Calu3 (cell line): Measurements from ENCODE around the gene SPEF1. TPM values are rescaled to one million over a fixed set of nuclear protein-coding genes. Genes with fewer than 3 reads are reported as not detected.

Experiments used
- BruUV-seq: library from RNA; stranded (reverse); fragments of 400-500 nt; replicated peaks from 2 replicates; lab custom pipeline; 2021; lab: Mats Ljungman, UMichigan
- CTCF ChIA-PET: fragments of 300-600 bp; sonication (Branson Sonifier 250); formaldehyde crosslinking; loops from one replicate; lab custom pipeline; 2022; ENCODE audit warnings: antibody characterized with exemption; lab: Charles Lee
- DNase-seq: peaks from one replicate; pipeline ENCODE4 v3.0.0; 2022
- H3K27ac Mint-ChIP-seq: one replicate; pipeline ENCODE4 v1.8.0; 2022; ENCODE audit warnings: mixed read lengths; ENCODE audit not compliant: unreplicated experiment
- H3K27me3 Mint-ChIP-seq: one replicate; pipeline ENCODE4 v1.8.0; 2022; ENCODE audit warnings: mixed read lengths; ENCODE audit not compliant: unreplicated experiment
- H3K36me3 Mint-ChIP-seq: one replicate; pipeline ENCODE4 v1.8.0; 2022; ENCODE audit warnings: mild to moderate bottlenecking, moderate library complexity, mixed read lengths; ENCODE audit not compliant: insufficient read depth, unreplicated experiment
- H3K4me1 Mint-ChIP-seq: one replicate; pipeline ENCODE4 v1.8.0; 2022; ENCODE audit warnings: mild to moderate bottlenecking, low read depth, mixed read lengths; ENCODE audit not compliant: unreplicated experiment
- H3K4me3 Mint-ChIP-seq: one replicate; pipeline ENCODE4 v1.8.0; 2022; ENCODE audit warnings: mild to moderate bottlenecking, low read depth, moderate library complexity, mixed read lengths; ENCODE audit not compliant: unreplicated experiment
- H3K9me3 Mint-ChIP-seq: one replicate; pipeline ENCODE4 v1.8.0; 2022; ENCODE audit warnings: low read depth, mixed read lengths; ENCODE audit not compliant: unreplicated experiment
- CTCF ChIP-seq: fragments of 200-600 bp; IDR thresholded peaks from one replicate; pipeline ENCODE4 v1.8.0; 2022; ENCODE audit warnings: antibody characterized with exemption; ENCODE audit not compliant: unreplicated experiment
- intact Hi-C: fragments of 100-400 bp; cut with micrococcal nuclease; formaldehyde crosslinking; loops from one replicate; pipeline ENCODE4 v1.10.0; 2022; ENCODE audit not compliant: unreplicated experiment
- total RNA-seq: library from RNA; stranded (reverse); gene quantifications from 2 replicates; pipeline ENCODE4 v1.2.3, GENCODE V29; 2022

The SPEF1 gene
- total RNA-seq, 1 experiment from 2014 or later: 0.28 TPM

- Mint-ChIP-seq H3K27ac (no peak overlapping the region), H3K4me3 (no peak overlapping the region), H3K36me3 (no peaks in the 10 kb centered on the region), H3K4me1 (no peaks in the 10 kb centered on the region), H3K27me3 (peaks cover 64% of the 10 kb centered on the region), H3K9me3 (no peaks in the 10 kb centered on the region)
- TF ChIP-seq CTCF: no peak
- BruUV-seq: no TSS peak
- CTCF ChIA-PET: no interaction called here
- intact Hi-C loops: no loop called here
- no peak for DNase-seq
Measured at GRCh38 chr20:3731944-3732326, 49.3 kb downstream of the SPEF1 start.

DNA sequence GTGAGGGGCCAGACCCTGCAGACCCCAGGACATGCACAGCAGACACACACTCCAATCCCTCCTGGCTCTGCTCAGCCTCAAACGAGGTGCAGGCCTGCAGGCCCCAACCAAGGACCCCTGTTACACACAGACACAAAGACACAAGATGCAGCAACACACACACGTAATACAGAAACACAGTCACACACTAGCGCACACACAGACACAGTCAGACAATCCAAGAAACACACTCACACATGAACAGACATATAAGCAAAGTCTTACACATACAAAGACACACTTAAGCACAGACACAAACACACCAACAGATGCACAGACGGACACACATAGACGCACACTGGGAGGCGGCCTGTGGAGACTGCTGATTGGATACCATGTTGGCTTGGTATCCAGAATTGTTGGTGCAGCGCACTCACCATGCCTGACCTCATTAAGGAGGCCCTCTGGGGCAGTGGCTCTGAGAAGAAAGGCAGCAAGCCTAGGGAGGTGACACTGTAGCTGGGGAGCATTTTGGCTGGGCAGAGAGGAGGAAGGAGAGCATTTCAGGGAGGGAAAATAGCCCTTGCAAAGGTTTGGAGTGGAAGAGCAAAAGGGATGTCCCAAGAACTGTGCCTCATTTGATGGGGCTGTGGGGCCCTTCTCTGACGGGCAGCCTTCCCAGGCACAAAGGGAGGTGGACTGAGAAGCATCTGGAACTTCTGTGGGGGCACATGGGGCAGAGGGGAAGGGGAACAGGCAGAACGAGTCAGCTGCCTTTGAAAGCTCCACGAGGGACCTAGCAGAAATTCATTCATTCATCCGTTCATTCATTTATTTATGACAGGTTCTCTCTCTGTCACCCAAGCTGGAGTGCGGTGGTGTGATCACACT lies 50.2 kb downstream of the SPEF1 start:
- no TSS peak for BruUV-seq

DNA sequence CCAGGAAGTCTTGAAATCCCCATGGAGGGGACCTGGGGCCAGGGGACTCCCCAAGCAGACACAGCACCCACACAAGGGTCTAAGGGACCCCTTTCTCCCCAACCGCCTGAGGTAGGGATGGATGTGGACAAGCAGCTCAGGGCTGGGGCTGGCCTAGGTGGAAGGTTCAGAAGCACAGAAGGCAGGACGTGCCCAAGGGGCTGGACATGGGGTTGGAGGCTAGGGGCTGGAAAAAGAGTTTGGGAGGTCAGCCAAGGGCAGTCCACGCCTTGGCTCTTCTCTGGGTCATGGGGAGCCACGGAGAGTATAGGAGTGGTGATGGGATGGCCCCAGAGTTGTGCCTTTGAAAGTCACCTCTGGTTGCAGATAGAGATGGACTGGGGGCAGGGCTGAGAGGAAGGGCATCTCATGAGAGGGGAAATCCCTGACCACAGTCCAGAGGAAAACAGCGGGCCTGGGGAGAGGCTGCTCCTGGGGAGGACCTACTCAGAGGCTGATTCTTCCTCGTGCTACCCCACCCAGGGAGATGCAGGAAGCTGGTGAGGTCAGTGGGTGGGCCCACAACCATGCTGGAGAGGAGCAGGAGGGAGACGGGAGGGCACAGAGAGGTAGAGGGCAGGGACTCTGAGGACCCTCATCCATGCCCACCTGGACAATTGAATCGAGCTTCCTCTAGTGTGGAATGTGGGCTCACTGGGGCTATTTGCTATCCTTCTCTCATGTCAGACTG lies 51.3 kb downstream of the SPEF1 start:
- Mint-ChIP-seq H3K36me3 (no peaks in the 10 kb centered on the region), H3K9me3 (no peaks in the 10 kb centered on the region), H3K27me3 (peaks cover 66% of the 10 kb centered on the region), H3K27ac (no peak overlapping the region), H3K4me1 (no peaks in the 10 kb centered on the region), H3K4me3 (no peak overlapping the region)
- no peak for TF ChIP-seq CTCF
- CTCF ChIA-PET: interaction anchor here (0.8 kb wide), 1 partner anchor 12 kb away, joined by 3 read pairs; no protein-coding TSS in a partner anchor
- BruUV-seq: no TSS peak
- intact Hi-C loops: no loop called here
- DNase-seq: no peak

More for the DNA sequence above, 50.2 kb downstream of the SPEF1 start:
- H3K9me3 Mint-ChIP-seq: no peaks in the 10 kb centered on the region
- H3K4me3 Mint-ChIP-seq: no peak overlapping the region
- CTCF ChIA-PET: interaction anchor here (0.8 kb wide), 1 partner anchor 13 kb away, joined by 3 read pairs; no protein-coding TSS in a partner anchor
- H3K27ac Mint-ChIP-seq: no peak overlapping the region
- peaks cover 66% of the 10 kb centered on the region for H3K27me3 Mint-ChIP-seq
- no peaks in the 10 kb centered on the region for H3K36me3 Mint-ChIP-seq
- intact Hi-C loops: no loop called here
- no peaks in the 10 kb centered on the region for H3K4me1 Mint-ChIP-seq
- no peak for DNase-seq
- no peak for TF ChIP-seq CTCF

DNA sequence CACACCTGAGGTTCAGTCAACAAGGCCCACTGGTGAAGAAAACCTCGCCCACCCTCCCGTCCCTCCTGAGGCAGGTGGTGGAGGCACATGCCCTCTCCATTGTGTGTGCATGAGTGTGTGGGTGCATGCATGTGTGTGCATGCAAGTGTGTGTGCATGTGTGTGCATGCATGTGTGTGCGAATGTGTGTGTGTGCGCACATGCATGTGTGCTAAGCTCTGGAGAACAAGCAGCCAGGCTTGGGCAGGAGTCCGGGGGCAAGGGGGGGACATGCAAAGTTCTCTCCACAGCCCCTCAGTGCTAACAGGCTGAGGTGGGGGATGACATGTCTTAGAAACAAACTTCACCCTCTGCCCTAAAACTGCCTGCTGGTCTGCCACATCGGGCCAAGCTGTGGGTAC lies 51.9 kb downstream of the SPEF1 start:
- intact Hi-C loops: no loop called here
- no peak for TF ChIP-seq CTCF
- Mint-ChIP-seq H3K4me1 (no peaks in the 10 kb centered on the region), H3K27me3 (peaks cover 72% of the 10 kb centered on the region), H3K9me3 (no peaks in the 10 kb centered on the region), H3K36me3 (no peaks in the 10 kb centered on the region), H3K27ac (no peak overlapping the region), H3K4me3 (no peak overlapping the region)
- DNase-seq: no peak
- no TSS peak for BruUV-seq
- CTCF ChIA-PET: no interaction called here
